Mucosa of stomach (tissue), 1 donor: ENCODE results near the gene SINHCAF.

Experiments
- H3K27me3 ChIP-seq: one replicate; pipeline ENCODE4 v1.7.0; 2013; ENCODE audit warnings: mild to moderate bottlenecking, low read length; ENCODE audit not compliant: control insufficient read depth, insufficient read depth
- H3K36me3 ChIP-seq: one replicate; pipeline ENCODE4 v1.7.0; 2013; ENCODE audit warnings: low read length; ENCODE audit not compliant: control insufficient read depth, insufficient read depth
- H3K4me1 ChIP-seq: one replicate; pipeline ENCODE4 v1.7.0; 2013; ENCODE audit warnings: mild to moderate bottlenecking, low read length; ENCODE audit not compliant: control insufficient read depth, insufficient read depth
- H3K4me3 ChIP-seq: one replicate; pipeline ENCODE4 v1.7.0; 2013; ENCODE audit warnings: low read length
- H3K9ac ChIP-seq: one replicate; pipeline ENCODE4 v1.7.0; 2013; ENCODE audit warnings: mild to moderate bottlenecking, low read length, moderate library complexity
- H3K9me3 ChIP-seq: one replicate; pipeline ENCODE4 v1.7.0; 2013; ENCODE audit warnings: mild to moderate bottlenecking, low read length, moderate library complexity; ENCODE audit not compliant: control insufficient read depth
- donor health status: Pancreatic carcinoma.

SINHCAF gene

DNA sequence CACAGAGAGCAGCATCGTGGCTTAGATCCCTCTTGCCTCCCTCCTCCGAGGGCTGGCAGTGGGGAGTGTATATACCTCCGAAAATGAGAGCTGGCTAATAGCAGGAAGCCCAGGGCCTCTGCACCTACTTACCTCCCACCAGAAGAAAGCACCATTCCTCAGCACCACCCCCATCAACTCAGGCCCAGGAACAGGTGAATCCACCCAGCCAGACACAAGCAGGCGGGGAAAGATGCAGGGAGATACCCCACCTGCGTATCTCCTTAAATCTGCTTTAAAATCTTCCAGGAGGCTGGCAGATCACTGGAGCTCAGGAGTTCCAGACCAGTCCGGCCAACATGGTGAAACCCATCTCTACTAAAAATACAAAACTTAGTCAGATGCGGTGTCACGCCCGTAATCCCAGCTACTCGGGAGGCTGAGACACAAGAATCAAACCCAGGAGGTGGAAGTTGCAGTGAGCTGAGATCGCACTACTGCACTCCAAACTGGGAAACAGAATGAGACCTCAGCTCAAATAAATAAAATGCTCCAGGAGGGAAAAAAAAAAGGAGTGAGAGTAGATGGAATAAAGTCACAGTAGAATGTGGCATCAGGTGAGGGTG, 93.5 kb downstream of the SINHCAF start:
- Histone ChIP-seq H3K4me3 (no peak overlapping the region), H3K4me1 (peaks cover 20% of the 10 kb centered on the region), H3K36me3 (no peaks in the 10 kb centered on the region), H3K9me3 (no peaks in the 10 kb centered on the region), H3K27me3 (peaks cover 4% of the 10 kb centered on the region), H3K9ac (no peak overlapping the region)

DNA sequence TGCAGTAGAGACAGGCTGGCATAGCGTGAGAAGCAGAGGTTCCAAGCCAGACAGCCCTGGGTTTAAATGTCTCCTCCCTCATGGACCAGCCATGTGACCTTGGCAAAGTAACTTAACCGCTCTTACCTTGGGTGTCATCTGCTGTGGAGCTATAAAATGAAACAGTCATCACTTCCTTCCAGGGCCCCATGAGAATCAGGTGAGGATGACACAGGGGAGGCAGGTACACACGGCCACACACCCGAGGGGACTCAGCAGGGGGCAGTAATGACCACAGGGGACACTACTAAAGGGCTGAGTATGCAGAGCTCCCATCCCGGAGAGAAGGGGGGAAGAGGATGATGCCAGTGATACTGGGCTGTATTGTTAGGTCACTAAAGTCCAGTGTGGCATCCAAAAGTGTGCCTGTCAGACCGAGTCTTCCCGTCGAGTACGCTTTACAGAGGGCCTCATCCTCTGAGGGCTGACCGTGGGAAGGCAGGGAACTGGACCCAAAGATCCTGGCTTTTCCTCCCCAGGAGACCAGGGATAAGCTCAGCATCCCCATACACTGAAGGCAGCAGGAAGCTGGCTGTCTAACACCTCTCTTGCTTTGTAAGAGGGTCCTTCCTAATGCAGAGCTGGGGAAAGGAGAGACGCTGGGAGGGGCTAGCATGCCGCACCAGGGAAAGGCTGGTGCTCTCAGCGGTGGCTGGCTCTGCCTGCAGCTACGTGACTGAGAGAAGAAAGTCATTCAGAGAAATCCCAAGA, 94.2 kb downstream of the SINHCAF start:
- Histone ChIP-seq H3K9me3 (no peaks in the 10 kb centered on the region), H3K4me1 (peaks cover 20% of the 10 kb centered on the region), H3K4me3 (no peak overlapping the region), H3K9ac (no peak overlapping the region), H3K27me3 (peaks cover 4% of the 10 kb centered on the region), H3K36me3 (no peaks in the 10 kb centered on the region)
